HEK293 (cell line): ENCODE measurements around the gene ADRM1.

Source experiments
- CTCF ChIA-PET: fragments of 350-600 bp; formaldehyde crosslinking; extraction: SDS; loops from one replicate; lab custom pipeline; 2021; ENCODE audit warnings: antibody characterized with exemption; lab: Yijun Ruan, JAX
- POLR2A ChIA-PET: fragments of 300-600 bp; formaldehyde crosslinking; extraction: SDS; loops from one replicate; lab custom pipeline; 2020; ENCODE audit warnings: antibody characterized with exemption, inconsistent platforms; lab: Yijun Ruan, JAX
- H3K27ac ChIP-seq: fragments of 200-500 bp; sonication (Bioruptor generic); 2 replicates; pipeline ENCODE4 v1.5.1; 2014; ENCODE audit warnings: low read depth, low read length, control low read depth, inconsistent platforms; ENCODE audit errors: extremely low read depth
- H3K36me3 ChIP-seq, 2 experiments: fragments of 200-500 bp in 1 of 2; sonication (Bioruptor generic) in 1 of 2; 1 replicate in 1 of 2; 2 replicates in 1 of 2; pipeline ENCODE4 v1.5.1; 2014 to 2017; ENCODE audit warnings: inconsistent platforms in 2 of 2, low read length in 2 of 2; ENCODE audit not compliant: control insufficient read depth in 2 of 2, insufficient read depth in 1 of 2
- H3K4me1 ChIP-seq: fragments of 200-500 bp; sonication (Bioruptor generic); 2 replicates; pipeline ENCODE4 v1.5.1; 2014; ENCODE audit warnings: mild to moderate bottlenecking, low read length, inconsistent platforms; ENCODE audit not compliant: control insufficient read depth, insufficient read depth
- H3K4me3 ChIP-seq: 2 replicates; pipeline ENCODE4 v1.5.1; 2011; ENCODE audit warnings: low read depth, mild to moderate bottlenecking, control low read depth, low read length, moderate library complexity
- H3K9me3 ChIP-seq: fragments of 200-500 bp; sonication (Bioruptor generic); 2 replicates; pipeline ENCODE4 v1.5.1; 2014; ENCODE audit warnings: low read depth, low read length, inconsistent platforms; ENCODE audit not compliant: control insufficient read depth, insufficient read depth
- AEBP2 ChIP-seq: fragments of 450-650 bp; formaldehyde crosslinking; IDR thresholded peaks from 2 replicates; pipeline ENCODE4 v1.5.1; 2016; ENCODE audit warnings: missing biosample characterization, missing genetic modification characterization, borderline replicate concordance
- HOXA7 ChIP-seq: sonication (generic); formaldehyde crosslinking; IDR thresholded peaks from 2 replicates; pipeline ENCODE4 v1.8.1; 2022; ENCODE audit warnings: missing genetic modification reagents, borderline replicate concordance
- INSM2 ChIP-seq: fragments of 450-650 bp; formaldehyde crosslinking; IDR thresholded peaks from 2 replicates; pipeline ENCODE4 v1.5.1; 2016; ENCODE audit warnings: missing biosample characterization, missing genetic modification characterization
- KLF17 ChIP-seq: fragments of 450-650 bp; formaldehyde crosslinking; IDR thresholded peaks from 2 replicates; pipeline ENCODE4 v1.5.1; 2016; ENCODE audit warnings: missing biosample characterization, missing genetic modification characterization
- KLF7 ChIP-seq: fragments of 450-650 bp; formaldehyde crosslinking; IDR thresholded peaks from 2 replicates; pipeline ENCODE4 v1.5.1; 2016; ENCODE audit warnings: missing biosample characterization, missing genetic modification characterization, borderline replicate concordance
- PRDM2 ChIP-seq: fragments of 450-650 bp; formaldehyde crosslinking; IDR thresholded peaks from 2 replicates; pipeline ENCODE4 v1.5.1; 2016; ENCODE audit warnings: missing biosample characterization, missing genetic modification characterization, borderline replicate concordance
- ZBTB1 ChIP-seq: fragments of 450-650 bp; formaldehyde crosslinking; IDR thresholded peaks from 2 replicates; pipeline ENCODE4 v1.5.1; 2016; ENCODE audit warnings: missing biosample characterization, missing genetic modification characterization
- ZFP37 ChIP-seq: fragments of 450-650 bp; formaldehyde crosslinking; IDR thresholded peaks from 2 replicates; pipeline ENCODE4 v1.5.1; 2016; ENCODE audit warnings: missing biosample characterization, missing genetic modification characterization
- ZNF10 ChIP-seq: fragments of 450-650 bp; formaldehyde crosslinking; IDR thresholded peaks from 2 replicates; pipeline ENCODE4 v1.5.1; 2017; ENCODE audit warnings: missing biosample characterization, missing genetic modification characterization
- ZNF155 ChIP-seq: fragments of 450-650 bp; formaldehyde crosslinking; IDR thresholded peaks from 2 replicates; pipeline ENCODE4 v1.5.1; 2016; ENCODE audit warnings: missing biosample characterization, missing genetic modification characterization
- ZNF169 ChIP-seq: fragments of 450-650 bp; formaldehyde crosslinking; IDR thresholded peaks from 2 replicates; pipeline ENCODE4 v1.5.1; 2016; ENCODE audit warnings: missing biosample characterization, missing genetic modification characterization
- ZNF239 ChIP-seq: fragments of 450-650 bp; formaldehyde crosslinking; IDR thresholded peaks from 2 replicates; pipeline ENCODE4 v1.5.1; 2016; ENCODE audit warnings: missing biosample characterization, missing genetic modification characterization
- ZNF274 ChIP-seq, 2 experiments: fragments of 200-500 bp in 1 of 2; fragments of 450-650 bp in 1 of 2; sonication (Bioruptor generic) in 1 of 2; formaldehyde crosslinking in 1 of 2; IDR thresholded peaks; 2 replicates each; pipeline versions ENCODE4 v1.5.1 to v1.6.1; 2014 to 2016; ENCODE audit warnings: borderline replicate concordance in 1 of 2, inconsistent platforms in 1 of 2, low read length in 1 of 2, missing biosample characterization in 1 of 2, missing genetic modification characterization in 1 of 2
- ZNF311 ChIP-seq: fragments of 450-650 bp; formaldehyde crosslinking; IDR thresholded peaks from 2 replicates; pipeline ENCODE4 v1.5.1; 2017; ENCODE audit warnings: missing biosample characterization, missing genetic modification characterization, borderline replicate concordance
- ZNF521 ChIP-seq: fragments of 450-650 bp; formaldehyde crosslinking; IDR thresholded peaks from 2 replicates; pipeline ENCODE4 v1.5.1; 2017; ENCODE audit warnings: missing biosample characterization, mild to moderate bottlenecking, missing genetic modification characterization
- ZNF558 ChIP-seq: fragments of 450-650 bp; formaldehyde crosslinking; IDR thresholded peaks from 2 replicates; pipeline ENCODE4 v1.5.1; 2016; ENCODE audit warnings: missing biosample characterization, missing genetic modification characterization
- ZNF560 ChIP-seq: fragments of 450-650 bp; formaldehyde crosslinking; IDR thresholded peaks from 2 replicates; pipeline ENCODE4 v1.5.1; 2017; ENCODE audit warnings: missing biosample characterization, missing genetic modification characterization, borderline replicate concordance
- ZNF768 ChIP-seq: fragments of 450-650 bp; formaldehyde crosslinking; IDR thresholded peaks from 2 replicates; pipeline ENCODE4 v1.5.1; 2018; ENCODE audit warnings: missing biosample characterization, mild to moderate bottlenecking, missing genetic modification characterization
- ZNF792 ChIP-seq: fragments of 450-650 bp; formaldehyde crosslinking; IDR thresholded peaks from 2 replicates; pipeline ENCODE4 v1.5.1; 2016; ENCODE audit warnings: missing biosample characterization, missing genetic modification characterization
- ZSCAN30 ChIP-seq: fragments of 450-650 bp; IDR thresholded peaks from 2 replicates; pipeline ENCODE4 v1.5.1; 2018; ENCODE audit warnings: missing biosample characterization, mild to moderate bottlenecking, missing genetic modification characterization, moderate library complexity

Gene ADRM1

GRCh38 chr20:62344092-62344491 lies 41.3 kb downstream of the ADRM1 start:
- H3K4me1 ChIP-seq = no peaks in the 10 kb centered on the region
- peaks cover 5 to 59% of the 10 kb centered on the region in 2 experiments; a peak in 2 of 3 replicates for H3K36me3 ChIP-seq
- CTCF ChIA-PET = no interaction called here

More at GRCh38 chr20:62344092-62344491, 41.3 kb downstream of the ADRM1 start:
- no peak for TF ChIP-seq ZSCAN30 (tag by site-specific recombination)
- TF ChIP-seq KLF7 = no peak
- TF ChIP-seq INSM2 = no peak
- TF ChIP-seq ZNF311 (tag by site-specific recombination) = no peak
- no peak for TF ChIP-seq ZNF521 (tag by site-specific recombination)
- TF ChIP-seq PRDM2 = no peak
- TF ChIP-seq AEBP2 (tag by site-specific recombination) = no peak
- TF ChIP-seq ZNF768 (tag by site-specific recombination) = no peak
- no peak for TF ChIP-seq ZNF274 (IDR thresholded peaks at IDR 0.05; ENCODE audit: low read length)
- TF ChIP-seq ZNF274 (tag by site-specific recombination; IDR thresholded peaks at IDR 0.05; ENCODE audit: borderline replicate concordance) = no peak
- TF ChIP-seq ZNF10 = no peak
- TF ChIP-seq ZNF560 (tag by site-specific recombination) = no peak
- no peak for TF ChIP-seq ZNF169 (tag by site-specific recombination)
- no peak for TF ChIP-seq ZNF155
- no peak for TF ChIP-seq KLF17
- no peak for TF ChIP-seq ZNF239 (tag by site-specific recombination)
- TF ChIP-seq ZBTB1 = no peak
- TF ChIP-seq ZNF558 (tag by site-specific recombination) = no peak
- no peak for TF ChIP-seq HOXA7 (CRISPR knock-in tag)
- TF ChIP-seq ZFP37 = no peak
- no peak for TF ChIP-seq ZNF792 (tag by site-specific recombination)
- POLR2A ChIA-PET = interaction anchor here (0.6 kb wide), 2 partner anchors 13 to 33 kb away, joined by 4 read pairs; no protein-coding TSS in a partner anchor
- Histone ChIP-seq H3K27ac (no peak overlapping the region), H3K9me3 (no peaks in the 10 kb centered on the region), H3K4me3 (no peak overlapping the region)
